RWPE1 (cell line): ENCODE data around the gene WARS2.

Source experiments
- CTCF ChIA-PET: fragments of 350-600 bp; sonication (Branson Sonifier 250); formaldehyde crosslinking; extraction: SDS; loops from one replicate; lab custom pipeline; 2021; lab: Yijun Ruan, JAX
- POLR2A ChIA-PET: fragments of 400-600 bp; formaldehyde crosslinking; extraction: SDS; loops from one replicate; lab custom pipeline; 2020; ENCODE audit warnings: antibody characterized with exemption; ENCODE audit not compliant: low non-redundant PET; lab: Yijun Ruan, JAX
- DNase-seq: peaks from one replicate; pipeline ENCODE4 v3.0.0; 2012; ENCODE audit warnings: low spot score
- H3K27ac ChIP-seq: fragments of 450-650 bp; 2 replicates; pipeline ENCODE4 v1.5.1; 2017
- TF ChIP-seq, protein P1 (sequence below): fragments of 450-650 bp; conservative IDR thresholded peaks from 2 replicates; pipeline ENCODE4 v1.5.1; 2017; ENCODE audit warnings: low read depth, mild to moderate bottlenecking

The WARS2 gene

DNA sequence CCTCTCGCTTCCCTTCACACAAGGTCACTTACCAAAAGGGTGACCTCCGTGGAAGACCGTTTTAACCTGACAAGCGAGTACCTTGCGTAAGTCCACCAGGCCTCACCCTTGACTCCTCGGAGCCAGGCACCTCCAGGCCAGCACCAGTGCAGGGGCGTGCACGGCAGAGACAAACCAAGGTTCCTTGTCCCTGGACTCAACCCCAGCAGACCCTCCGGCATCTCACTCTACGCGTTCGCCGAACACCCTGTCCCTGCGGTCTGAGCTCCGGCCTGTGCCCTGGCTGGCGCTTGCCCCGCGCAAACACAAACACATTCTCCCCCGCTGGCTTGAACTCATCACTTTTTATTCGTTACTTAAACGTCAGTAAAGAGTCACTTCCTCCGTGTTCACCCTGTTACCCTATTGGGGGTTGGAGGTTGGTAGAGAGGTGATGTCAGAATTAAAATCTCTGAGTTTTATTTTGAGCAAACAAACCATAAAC lies 156.9 kb downstream of the WARS2 start:
- H3K27ac ChIP-seq: no peak overlapping the region
- CTCF ChIA-PET: no interaction called here
- TF ChIP-seq, protein P1, sequence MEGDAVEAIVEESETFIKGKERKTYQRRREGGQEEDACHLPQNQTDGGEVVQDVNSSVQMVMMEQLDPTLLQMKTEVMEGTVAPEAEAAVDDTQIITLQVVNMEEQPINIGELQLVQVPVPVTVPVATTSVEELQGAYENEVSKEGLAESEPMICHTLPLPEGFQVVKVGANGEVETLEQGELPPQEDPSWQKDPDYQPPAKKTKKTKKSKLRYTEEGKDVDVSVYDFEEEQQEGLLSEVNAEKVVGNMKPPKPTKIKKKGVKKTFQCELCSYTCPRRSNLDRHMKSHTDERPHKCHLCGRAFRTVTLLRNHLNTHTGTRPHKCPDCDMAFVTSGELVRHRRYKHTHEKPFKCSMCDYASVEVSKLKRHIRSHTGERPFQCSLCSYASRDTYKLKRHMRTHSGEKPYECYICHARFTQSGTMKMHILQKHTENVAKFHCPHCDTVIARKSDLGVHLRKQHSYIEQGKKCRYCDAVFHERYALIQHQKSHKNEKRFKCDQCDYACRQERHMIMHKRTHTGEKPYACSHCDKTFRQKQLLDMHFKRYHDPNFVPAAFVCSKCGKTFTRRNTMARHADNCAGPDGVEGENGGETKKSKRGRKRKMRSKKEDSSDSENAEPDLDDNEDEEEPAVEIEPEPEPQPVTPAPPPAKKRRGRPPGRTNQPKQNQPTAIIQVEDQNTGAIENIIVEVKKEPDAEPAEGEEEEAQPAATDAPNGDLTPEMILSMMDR: no peak
- POLR2A ChIA-PET: no interaction called here
- no peak for DNase-seq

DNA sequence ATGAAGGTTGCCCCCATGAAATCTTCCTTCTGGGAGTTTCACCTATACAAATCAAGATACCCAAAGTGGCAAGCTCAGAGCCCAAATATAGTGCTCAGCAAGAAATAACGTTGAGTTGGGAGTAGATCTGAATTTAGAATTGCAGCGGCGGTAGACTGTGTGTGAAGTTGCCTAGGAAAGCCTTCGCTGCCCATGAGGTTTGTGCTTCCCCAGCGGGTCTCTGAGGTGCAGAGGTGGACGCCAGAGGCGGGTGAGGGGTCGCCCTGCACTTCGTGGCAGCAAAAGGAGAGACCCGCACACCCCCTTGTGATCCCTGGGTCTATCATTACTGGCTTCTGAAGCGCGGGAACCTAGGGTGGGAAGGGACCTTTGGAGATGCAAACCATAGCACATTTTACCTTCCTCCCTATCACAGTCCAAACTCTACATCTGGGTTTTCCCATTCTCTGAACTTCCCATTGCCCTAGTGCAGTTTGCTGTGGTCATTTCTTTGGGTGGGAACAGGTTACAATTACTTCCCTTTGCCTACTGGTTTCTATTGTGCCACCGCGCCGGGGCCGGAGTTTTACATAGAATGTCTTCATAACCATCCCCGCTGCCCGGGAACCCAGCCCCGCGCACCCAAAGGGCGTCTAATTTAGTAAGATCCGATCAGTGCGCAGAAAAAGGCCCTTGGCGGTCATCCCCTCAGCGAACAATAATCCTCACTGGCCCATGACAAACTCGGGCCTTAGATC lies 157.5 kb downstream of the WARS2 start:
- no peak for DNase-seq
- TF ChIP-seq, protein P1: no peak
- ChIA-PET POLR2A (no interaction called here), CTCF (no interaction called here)
- H3K27ac ChIP-seq: no peak overlapping the region

DNA sequence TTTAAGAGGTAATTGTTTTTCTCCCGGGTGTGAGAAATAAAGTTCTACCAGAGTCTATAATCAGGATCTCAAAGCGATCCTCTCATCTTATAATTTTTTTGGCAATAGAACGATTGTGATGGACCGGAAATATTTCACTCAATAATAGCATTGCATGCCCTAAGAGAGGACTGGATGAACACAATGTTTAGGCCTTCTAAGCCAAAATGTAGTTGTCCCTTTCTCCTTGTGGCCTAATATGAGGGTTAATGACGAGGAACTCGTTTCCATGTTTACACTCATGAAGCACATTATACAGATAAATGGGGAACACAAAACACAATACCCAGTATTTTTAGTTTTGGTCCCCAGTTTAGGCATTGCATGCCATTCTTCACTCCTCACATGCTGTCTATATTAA lies 158.2 kb downstream of the WARS2 start:
- DNase-seq: no peak
- ChIA-PET CTCF (no interaction called here), POLR2A (no interaction called here)
- no peak overlapping the region for H3K27ac ChIP-seq
- TF ChIP-seq, protein P1: no peak

DNA sequence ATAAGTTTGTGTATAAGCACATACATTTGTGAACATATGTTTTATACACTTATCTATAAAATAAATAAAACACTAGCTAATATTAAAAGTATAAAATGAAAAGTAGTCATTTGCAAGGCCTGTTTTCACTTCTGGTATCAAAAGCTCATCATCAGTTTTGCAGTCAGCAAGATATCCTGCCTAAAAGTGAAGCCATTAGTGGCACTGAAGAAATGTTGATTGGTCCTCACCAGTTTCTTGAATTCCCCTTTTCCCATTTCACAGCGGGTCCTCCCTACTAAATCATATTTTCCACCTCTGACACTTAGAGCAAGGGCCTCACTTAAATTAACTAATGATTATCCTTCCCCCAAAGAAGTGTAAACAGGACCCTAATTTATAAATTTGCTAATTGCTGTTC lies 159.0 kb downstream of the WARS2 start:
- TF ChIP-seq, protein P1: no peak
- POLR2A ChIA-PET: no interaction called here
- CTCF ChIA-PET: no interaction called here

More for the DNA sequence above, 159.0 kb downstream of the WARS2 start:
- no peak for DNase-seq
- H3K27ac ChIP-seq: no peak overlapping the region
